Calu3 (cell line): Measurements from ENCODE around the gene VWA8. TPM values are rescaled to one million over a fixed set of nuclear protein-coding genes. Genes with fewer than 3 reads are reported as not detected.
"Not testable (repeated sequence)": the region's sequence is repeated elsewhere in the genome, so short reads cannot be mapped to it uniquely, and the experiment has no call there.

Experiments used
- BruUV-seq: library from RNA; stranded (reverse); fragments of 400-500 nt; replicated peaks from 2 replicates; lab custom pipeline; 2021; lab: Mats Ljungman, UMichigan
- CTCF ChIA-PET: fragments of 300-600 bp; sonication (Branson Sonifier 250); formaldehyde crosslinking; loops from one replicate; lab custom pipeline; 2022; ENCODE audit warnings: antibody characterized with exemption; lab: Charles Lee
- DNase-seq: peaks from one replicate; pipeline ENCODE4 v3.0.0; 2022
- H3K27ac Mint-ChIP-seq: one replicate; pipeline ENCODE4 v1.8.0; 2022; ENCODE audit warnings: mixed read lengths; ENCODE audit not compliant: unreplicated experiment
- H3K27me3 Mint-ChIP-seq: one replicate; pipeline ENCODE4 v1.8.0; 2022; ENCODE audit warnings: mixed read lengths; ENCODE audit not compliant: unreplicated experiment
- H3K36me3 Mint-ChIP-seq: one replicate; pipeline ENCODE4 v1.8.0; 2022; ENCODE audit warnings: mild to moderate bottlenecking, moderate library complexity, mixed read lengths; ENCODE audit not compliant: insufficient read depth, unreplicated experiment
- H3K4me1 Mint-ChIP-seq: one replicate; pipeline ENCODE4 v1.8.0; 2022; ENCODE audit warnings: mild to moderate bottlenecking, low read depth, mixed read lengths; ENCODE audit not compliant: unreplicated experiment
- H3K4me3 Mint-ChIP-seq: one replicate; pipeline ENCODE4 v1.8.0; 2022; ENCODE audit warnings: mild to moderate bottlenecking, low read depth, moderate library complexity, mixed read lengths; ENCODE audit not compliant: unreplicated experiment
- H3K9me3 Mint-ChIP-seq: one replicate; pipeline ENCODE4 v1.8.0; 2022; ENCODE audit warnings: low read depth, mixed read lengths; ENCODE audit not compliant: unreplicated experiment
- intact Hi-C: fragments of 100-400 bp; cut with micrococcal nuclease; formaldehyde crosslinking; loops from one replicate; pipeline ENCODE4 v1.10.0; 2022; ENCODE audit not compliant: unreplicated experiment
- total RNA-seq: library from RNA; stranded (reverse); gene quantifications from 2 replicates; pipeline ENCODE4 v1.2.3, GENCODE V29; 2022
- TF ChIP-seq, protein P1 (sequence below): fragments of 200-600 bp; IDR thresholded peaks from one replicate; pipeline ENCODE4 v1.8.0; 2022; ENCODE audit warnings: antibody characterized with exemption; ENCODE audit not compliant: unreplicated experiment

Gene VWA8
- total RNA-seq, 1 experiment from 2014 or later, result 15.2 TPM

DNA sequence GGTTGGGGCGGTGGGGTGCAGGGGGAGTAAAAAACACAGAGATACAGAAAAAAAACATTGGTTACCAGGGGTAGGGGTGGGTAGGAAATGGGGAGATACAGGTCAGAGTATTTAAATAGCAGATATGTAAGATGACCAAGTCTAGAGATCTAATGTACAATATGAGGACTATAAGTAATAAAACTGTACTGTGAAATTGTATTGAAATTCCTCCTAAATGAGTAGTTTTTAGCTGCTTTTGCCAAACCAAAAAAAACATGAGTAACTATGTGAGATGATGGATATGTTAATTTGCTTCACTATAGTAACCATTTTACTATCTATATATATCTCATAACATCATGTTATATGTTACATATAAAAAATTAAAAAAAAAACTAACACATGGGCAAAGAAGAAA is 29.6 kb downstream of the VWA8 start:
- Mint-ChIP-seq H3K9me3 (no peaks in the 10 kb centered on the region), H3K27me3 (no peaks in the 10 kb centered on the region), H3K36me3 (no peaks in the 10 kb centered on the region), H3K4me3 (no peak overlapping the region), H3K27ac (no peak overlapping the region), H3K4me1 (peaks cover 7% of the 10 kb centered on the region)
- no TSS peak for BruUV-seq
- TF ChIP-seq, protein P1, sequence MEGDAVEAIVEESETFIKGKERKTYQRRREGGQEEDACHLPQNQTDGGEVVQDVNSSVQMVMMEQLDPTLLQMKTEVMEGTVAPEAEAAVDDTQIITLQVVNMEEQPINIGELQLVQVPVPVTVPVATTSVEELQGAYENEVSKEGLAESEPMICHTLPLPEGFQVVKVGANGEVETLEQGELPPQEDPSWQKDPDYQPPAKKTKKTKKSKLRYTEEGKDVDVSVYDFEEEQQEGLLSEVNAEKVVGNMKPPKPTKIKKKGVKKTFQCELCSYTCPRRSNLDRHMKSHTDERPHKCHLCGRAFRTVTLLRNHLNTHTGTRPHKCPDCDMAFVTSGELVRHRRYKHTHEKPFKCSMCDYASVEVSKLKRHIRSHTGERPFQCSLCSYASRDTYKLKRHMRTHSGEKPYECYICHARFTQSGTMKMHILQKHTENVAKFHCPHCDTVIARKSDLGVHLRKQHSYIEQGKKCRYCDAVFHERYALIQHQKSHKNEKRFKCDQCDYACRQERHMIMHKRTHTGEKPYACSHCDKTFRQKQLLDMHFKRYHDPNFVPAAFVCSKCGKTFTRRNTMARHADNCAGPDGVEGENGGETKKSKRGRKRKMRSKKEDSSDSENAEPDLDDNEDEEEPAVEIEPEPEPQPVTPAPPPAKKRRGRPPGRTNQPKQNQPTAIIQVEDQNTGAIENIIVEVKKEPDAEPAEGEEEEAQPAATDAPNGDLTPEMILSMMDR, result no peak
- no peak for DNase-seq
- CTCF ChIA-PET, result interaction anchor here (0.6 to 0.7 kb wide), 3 partner anchors 12 to 1247 kb away, joined by 3 to 6 read pairs (median 3); no protein-coding TSS in a partner anchor
- intact Hi-C loops, result no loop called here

DNA sequence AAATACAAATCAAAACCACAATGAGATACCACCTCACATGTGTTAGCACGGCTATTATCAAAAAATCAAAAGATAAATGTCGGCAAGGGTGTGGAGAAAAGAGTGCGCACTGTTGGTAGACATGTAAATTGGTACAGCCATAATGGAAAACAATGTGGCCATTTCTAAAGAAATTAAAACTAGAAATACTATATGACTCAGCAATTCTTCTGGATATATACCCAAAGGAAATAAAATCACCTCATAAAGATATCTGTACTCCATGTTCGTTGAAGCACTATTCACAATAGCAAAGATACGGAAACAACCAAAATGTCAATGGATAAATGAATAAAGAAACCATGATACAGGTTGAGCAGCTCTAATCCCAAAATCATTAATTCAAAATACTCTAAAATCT is 30.8 kb downstream of the VWA8 start:
- no TSS peak for BruUV-seq
- H3K9me3 Mint-ChIP-seq, result no peaks in the 10 kb centered on the region
- no peaks in the 10 kb centered on the region for H3K27me3 Mint-ChIP-seq
- H3K36me3 Mint-ChIP-seq, result no peaks in the 10 kb centered on the region
- CTCF ChIA-PET, result no interaction called here
- DNase-seq, result no peak
- TF ChIP-seq, protein P1, result no peak
- no peak overlapping the region for H3K27ac Mint-ChIP-seq
- intact Hi-C loops, result no loop called here
- H3K4me3 Mint-ChIP-seq, result no peak overlapping the region
- peaks cover 7% of the 10 kb centered on the region for H3K4me1 Mint-ChIP-seq

DNA sequence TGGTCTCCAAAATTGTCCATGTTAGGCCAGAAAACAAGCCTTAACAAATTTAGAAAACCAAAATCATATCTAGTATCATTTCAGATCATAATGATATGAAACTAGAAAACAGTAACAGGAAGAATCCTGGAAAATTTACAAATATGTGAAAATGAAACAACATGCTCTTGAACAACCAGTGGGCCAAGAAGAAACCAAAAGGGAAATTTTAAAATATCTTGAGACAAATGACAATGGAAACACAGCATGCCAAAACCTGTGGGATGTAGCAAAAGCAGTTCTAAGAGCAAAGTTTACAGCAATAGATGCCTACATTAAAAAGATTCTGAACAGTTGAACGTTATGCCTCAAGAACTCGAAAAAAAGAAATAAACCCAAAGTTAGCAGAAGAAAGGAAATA is 32.6 kb downstream of the VWA8 start:
- CTCF ChIA-PET, result interaction anchor here (0.6 kb wide), 1 partner anchor 178 kb away, joined by 3 read pairs; no protein-coding TSS in a partner anchor
- peaks cover 7% of the 10 kb centered on the region for H3K4me1 Mint-ChIP-seq
- no peaks in the 10 kb centered on the region for H3K9me3 Mint-ChIP-seq
- no TSS peak for BruUV-seq
- H3K4me3 Mint-ChIP-seq, result no peak overlapping the region
- no peaks in the 10 kb centered on the region for H3K36me3 Mint-ChIP-seq
- TF ChIP-seq, protein P1, result no peak
- no peaks in the 10 kb centered on the region for H3K27me3 Mint-ChIP-seq
- no peak for DNase-seq
- no peak overlapping the region for H3K27ac Mint-ChIP-seq
- intact Hi-C loops, result no loop called here

DNA sequence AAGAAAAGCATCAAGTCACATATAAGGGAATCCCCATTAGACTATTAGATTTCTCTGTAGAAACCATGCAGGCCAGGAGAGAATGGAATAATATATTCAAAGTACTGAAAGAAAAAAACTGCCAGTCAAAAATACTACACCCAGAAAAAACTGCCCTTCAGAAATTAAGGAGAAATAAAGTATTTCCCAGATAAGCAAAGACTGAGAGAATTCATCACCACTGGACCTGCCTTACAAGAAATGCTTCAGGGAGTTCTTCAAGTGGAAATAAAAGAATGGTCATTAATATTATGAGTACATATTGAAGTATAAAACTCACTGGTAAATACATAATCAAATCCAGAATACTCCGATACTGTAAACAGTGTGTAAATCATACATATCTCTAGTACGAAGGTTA is 35.9 kb downstream of the VWA8 start:
- Mint-ChIP-seq H3K27ac (no peak overlapping the region), H3K36me3 (no peaks in the 10 kb centered on the region), H3K4me1 (peaks cover 7% of the 10 kb centered on the region), H3K27me3 (no peaks in the 10 kb centered on the region), H3K4me3 (no peak overlapping the region), H3K9me3 (no peaks in the 10 kb centered on the region)
- intact Hi-C loops, result no loop called here
- TF ChIP-seq, protein P1, result no peak
- DNase-seq, result no peak
- BruUV-seq, result no TSS peak
- CTCF ChIA-PET, result interaction anchor here (0.6 kb wide), 1 partner anchor 28 kb away, joined by 4 read pairs; no protein-coding TSS in a partner anchor

DNA sequence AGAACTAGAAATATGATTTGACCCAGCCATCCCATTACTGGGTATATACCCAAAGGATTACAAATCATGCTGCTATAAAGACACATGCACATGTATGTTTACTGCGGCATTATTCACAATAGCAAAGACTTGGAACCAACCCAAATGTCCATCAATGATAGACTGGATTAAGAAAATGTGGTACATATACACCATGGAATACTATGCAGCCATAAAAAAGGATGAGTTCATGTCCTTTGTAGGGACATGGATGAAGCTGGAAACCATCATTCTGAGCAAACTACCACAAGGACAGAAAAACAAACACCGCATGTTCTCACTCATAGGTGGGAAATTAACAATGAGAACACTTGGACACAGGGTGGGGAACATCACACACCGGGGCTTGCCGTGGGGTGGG is 38.0 kb downstream of the VWA8 start:
- H3K27me3 Mint-ChIP-seq, H3K27ac Mint-ChIP-seq, CTCF ChIA-PET: not testable (repeated sequence)

More for the DNA sequence above, 38.0 kb downstream of the VWA8 start:
- BruUV-seq, intact Hi-C loops, H3K4me3 Mint-ChIP-seq, H3K36me3 Mint-ChIP-seq, DNase-seq, H3K4me1 Mint-ChIP-seq, H3K9me3 Mint-ChIP-seq: not testable (repeated sequence)
